ENCODE data around the gene CASP8AP2. TPM values are rescaled to one million over a fixed set of nuclear protein-coding genes. Genes with fewer than 3 reads are reported as not detected.
"Not testable (repeated sequence)": the region's sequence is repeated elsewhere in the genome, so short reads cannot be mapped to it uniquely, and the experiment has no call there.

CASP8AP2 gene
- total and polyA plus RNA-seq, 2 experiments from 2014 or later = 8.9 to 21.6 TPM

GRCh38 chr6:89888871-89889270 is 59.2 kb downstream of the CASP8AP2 start:
- H3K36me3 ChIP-seq = no peaks in the 10 kb centered on the region
- TF ChIP-seq CTCF (IDR thresholded peaks at IDR 0.05; ENCODE audit: low read depth, low read length) = no peak
- H3K27ac ChIP-seq = no peak overlapping the region
- H3K4me3 ChIP-seq = no peak overlapping the region
- DNase-seq (ENCODE audit: low read depth in 1 of 2, low spot score in 1 of 2) = no peak
- no peaks in the 10 kb centered on the region for H3K9me3 ChIP-seq (ENCODE audit: low read depth)
- peaks cover 11% of the 10 kb centered on the region for H3K27me3 ChIP-seq
- H3K4me1 ChIP-seq (ENCODE audit: low read depth) = no peaks in the 10 kb centered on the region

- not testable (repeated sequence) for H3K4me1 ChIP-seq (ENCODE audit: low read depth); DNase-seq (ENCODE audit: low read depth in 1 of 2, low spot score in 1 of 2); H3K36me3 ChIP-seq; H3K27ac ChIP-seq; H3K4me3 ChIP-seq; H3K9me3 ChIP-seq (ENCODE audit: low read depth)
- H3K27me3 ChIP-seq = peaks cover 14% of the 10 kb centered on the region
These were observed 61.3 kb downstream of the CASP8AP2 start for GRCh38 chr6:89890845-89891528.

GRCh38 chr6:89892577-89892976 is 62.9 kb downstream of the CASP8AP2 start:
- peaks cover 14% of the 10 kb centered on the region for H3K27me3 ChIP-seq
- not testable (repeated sequence) for H3K27ac ChIP-seq; H3K36me3 ChIP-seq; H3K4me1 ChIP-seq (ENCODE audit: low read depth); DNase-seq (ENCODE audit: low read depth in 1 of 2, low spot score in 1 of 2); H3K4me3 ChIP-seq; H3K9me3 ChIP-seq (ENCODE audit: low read depth)

- H3K27me3 ChIP-seq = peaks cover 11% of the 10 kb centered on the region
- H3K4me3 ChIP-seq = no peak within 1 kb of the TSS
These were observed 64.5 kb downstream of the CASP8AP2 start, which contains the start of gene GJA10 for GRCh38 chr6:89894169-89894568. Gene GJA10, plus strand, starts transcription at chr6:89894469. Its CDS starts 0 bp downstream, at chr6:89894469.

DNA sequence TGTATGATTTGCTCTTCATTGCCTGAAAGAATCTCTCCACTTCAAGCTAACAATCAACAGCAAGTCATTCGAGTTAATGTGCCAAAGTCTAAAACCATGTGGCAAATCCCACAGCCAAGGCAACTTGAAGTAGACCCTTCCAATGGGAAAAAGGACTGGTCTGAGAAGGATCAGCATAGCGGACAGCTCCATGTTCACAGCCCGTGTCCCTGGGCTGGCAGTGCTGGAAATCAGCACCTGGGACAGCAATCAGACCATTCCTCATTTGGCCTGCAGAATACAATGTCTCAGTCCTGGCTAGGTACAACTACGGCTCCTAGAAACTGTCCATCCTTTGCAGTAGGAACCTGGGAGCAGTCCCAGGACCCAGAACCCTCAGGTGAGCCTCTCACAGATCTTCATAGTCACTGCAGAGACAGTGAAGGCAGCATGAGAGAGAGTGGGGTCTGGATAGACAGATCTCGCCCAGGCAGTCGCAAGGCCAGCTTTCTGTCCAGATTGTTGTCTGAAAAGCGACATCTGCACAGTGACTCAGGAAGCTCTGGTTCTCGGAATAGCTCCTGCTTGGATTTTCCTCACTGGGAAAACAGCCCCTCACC is 65.7 kb downstream of the CASP8AP2 start:
- peak; percentile 74 to 89 for DNase-seq (ENCODE audit: low read depth in 1 of 2, low spot score in 1 of 2)
- Histone ChIP-seq H3K4me1 (ENCODE audit: low read depth) (no peaks in the 10 kb centered on the region), H3K36me3 (no peaks in the 10 kb centered on the region), H3K27ac (no peak overlapping the region), H3K4me3 (no peak overlapping the region), H3K27me3 (peaks cover 10% of the 10 kb centered on the region), H3K9me3 (ENCODE audit: low read depth) (no peaks in the 10 kb centered on the region)
- TF ChIP-seq CTCF (IDR thresholded peaks at IDR 0.05; ENCODE audit: low read depth, low read length) = no peak

More at GRCh38 chr6:89894169-89894568, 64.5 kb downstream of the CASP8AP2 start, which contains the start of gene GJA10:
- Histone ChIP-seq H3K36me3 (no peaks in the 10 kb centered on the region), H3K27ac (no peak within 1 kb of the TSS), H3K9me3 (ENCODE audit: low read depth) (no peaks in the 10 kb centered on the region), H3K4me1 (ENCODE audit: low read depth) (no peaks in the 10 kb centered on the region)
- TF ChIP-seq CTCF (IDR thresholded peaks at IDR 0.05; ENCODE audit: low read depth, low read length) = no peak
- no peak for DNase-seq (ENCODE audit: low read depth in 1 of 2, low spot score in 1 of 2)

- not testable (repeated sequence) for H3K4me3 ChIP-seq; H3K27me3 ChIP-seq; H3K36me3 ChIP-seq; DNase-seq (ENCODE audit: low read depth in 1 of 2, low spot score in 1 of 2); H3K27ac ChIP-seq; H3K4me1 ChIP-seq (ENCODE audit: low read depth); H3K9me3 ChIP-seq (ENCODE audit: low read depth)
These were observed 80.6 kb downstream of the CASP8AP2 start for GRCh38 chr6:89910001-89910901.
